NCI-H2107 treated with DMSO at 0.1 percent for 48 hours (cell line): ENCODE results near the gene TARBP1.

ENCODE experiments used
- DNase-seq: peaks from one replicate; lab custom pipeline; 2025; ENCODE audit not compliant: unreplicated experiment; lab: John Stamatoyannopoulos, UW

TARBP1 gene

DNA sequence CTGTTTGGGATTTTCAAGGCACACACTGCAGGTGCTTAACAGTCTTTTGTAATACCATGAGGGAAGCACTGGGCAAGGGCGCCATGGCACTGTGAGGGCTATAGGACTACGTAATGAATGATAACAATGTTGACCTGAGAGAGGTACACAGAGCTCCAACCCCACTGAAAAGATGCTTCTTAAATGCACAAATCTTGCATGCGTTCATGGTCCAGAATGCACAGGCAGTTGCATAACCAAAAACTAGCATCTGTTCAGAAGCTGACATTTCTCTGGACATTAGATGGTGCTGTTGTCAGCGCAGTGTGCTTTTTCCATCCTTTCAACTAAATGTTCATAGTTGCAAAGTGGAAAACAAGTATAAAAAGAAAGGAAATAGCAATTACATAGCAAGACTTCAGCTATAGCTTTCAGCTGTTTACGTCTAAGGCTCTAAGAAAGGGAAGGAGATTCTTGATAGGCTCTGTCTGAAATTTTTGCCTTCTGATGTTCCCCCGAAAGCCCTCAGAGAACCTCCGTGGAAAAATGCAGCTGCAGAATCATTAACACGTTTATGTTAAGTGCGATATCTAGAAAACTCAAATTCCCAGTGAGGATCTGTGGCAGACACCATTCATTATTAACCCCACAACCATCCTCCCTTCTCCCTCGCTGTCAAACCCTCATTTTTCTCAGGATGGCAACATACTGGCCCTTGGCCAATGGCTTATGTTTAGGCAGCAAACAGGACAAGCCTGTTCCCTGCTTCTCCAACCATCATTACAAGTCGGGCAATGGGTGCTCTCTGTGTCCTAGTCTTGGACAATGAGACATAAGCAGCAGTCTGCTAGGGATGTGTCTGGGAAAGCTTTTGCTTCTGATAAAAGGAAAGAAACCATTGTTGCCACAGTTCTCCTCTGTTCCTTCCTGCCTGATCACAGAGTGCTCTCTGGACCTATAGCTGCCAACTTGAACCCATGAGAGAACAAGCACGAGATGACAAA, 8.2 kb upstream of the TARBP1 start:
- peak; percentile 52 for DNase-seq

DNA sequence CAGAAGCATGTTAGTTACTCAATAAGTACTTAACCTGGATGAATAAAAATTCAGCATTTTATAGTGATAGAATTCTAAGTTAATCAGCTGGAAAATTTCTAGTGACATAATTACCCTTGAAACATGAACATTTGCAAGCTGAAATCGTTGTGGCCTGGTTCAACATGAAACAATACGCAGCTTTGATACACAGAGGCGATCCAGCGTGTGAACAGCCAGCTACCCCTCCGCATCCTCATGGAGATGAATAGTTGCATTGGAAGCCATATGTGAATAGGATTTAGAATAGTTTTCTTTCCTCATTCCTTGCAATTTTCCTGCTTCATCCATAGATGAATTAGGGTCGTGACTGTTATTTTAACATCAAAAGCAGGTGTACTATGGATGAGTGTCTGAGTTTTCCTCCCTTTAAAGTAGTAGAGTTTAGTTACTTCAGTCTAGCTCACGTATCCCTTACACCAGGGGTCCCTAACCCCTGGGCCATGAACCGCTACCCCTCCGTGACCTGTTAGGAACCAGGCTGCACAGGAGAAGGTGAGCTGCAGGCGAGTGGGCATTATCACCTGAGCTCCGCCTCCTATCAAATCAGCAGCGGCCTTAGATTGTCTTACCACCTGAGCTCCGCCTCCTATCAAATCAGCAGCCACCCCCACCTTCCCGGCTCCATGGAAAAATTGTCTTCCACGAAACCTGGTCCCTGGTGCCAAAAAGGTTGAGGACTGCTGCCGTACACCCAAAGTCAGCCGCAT, 6.2 kb upstream of the TARBP1 start:
- DNase-seq: no peak

DNA sequence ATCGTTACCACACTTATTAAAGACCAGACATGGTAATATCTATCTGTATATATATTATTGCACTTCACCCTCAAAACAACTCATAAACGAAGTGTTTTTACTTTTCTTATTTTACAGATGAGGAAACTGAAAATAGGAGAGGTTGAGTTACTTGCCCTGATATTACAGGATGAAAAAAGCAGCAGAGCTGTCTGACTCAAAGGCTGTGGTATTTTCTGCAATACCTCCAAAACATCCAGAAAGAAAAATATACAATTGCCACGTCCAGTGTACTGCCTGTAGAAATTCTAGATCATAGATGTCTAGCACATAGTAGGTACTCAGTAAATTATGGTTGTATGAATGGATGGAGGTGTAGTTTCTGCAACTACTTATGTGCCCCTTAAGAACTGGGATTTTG, 5.2 kb upstream of the TARBP1 start:
- DNase-seq: no peak

DNA sequence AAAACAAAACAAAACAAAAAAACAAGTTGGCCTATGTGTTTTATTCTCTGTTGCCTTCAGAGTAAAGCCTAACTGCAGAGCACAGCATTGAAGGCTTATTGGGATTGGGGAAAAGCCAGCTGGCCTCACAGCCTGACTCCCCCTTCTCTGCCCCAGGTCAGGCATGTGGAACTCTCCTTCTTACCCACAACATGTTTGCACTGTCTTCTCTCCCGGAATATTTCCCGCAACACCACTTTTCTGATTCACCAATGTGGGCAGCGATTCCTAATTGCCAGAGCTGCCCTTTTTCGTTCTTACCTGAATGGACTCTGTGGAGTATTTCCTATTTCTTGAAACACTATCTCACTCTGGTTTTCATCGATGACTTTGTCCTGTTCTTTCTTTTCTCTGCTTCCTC, 2.8 kb upstream of the TARBP1 start:
- no peak for DNase-seq

DNA sequence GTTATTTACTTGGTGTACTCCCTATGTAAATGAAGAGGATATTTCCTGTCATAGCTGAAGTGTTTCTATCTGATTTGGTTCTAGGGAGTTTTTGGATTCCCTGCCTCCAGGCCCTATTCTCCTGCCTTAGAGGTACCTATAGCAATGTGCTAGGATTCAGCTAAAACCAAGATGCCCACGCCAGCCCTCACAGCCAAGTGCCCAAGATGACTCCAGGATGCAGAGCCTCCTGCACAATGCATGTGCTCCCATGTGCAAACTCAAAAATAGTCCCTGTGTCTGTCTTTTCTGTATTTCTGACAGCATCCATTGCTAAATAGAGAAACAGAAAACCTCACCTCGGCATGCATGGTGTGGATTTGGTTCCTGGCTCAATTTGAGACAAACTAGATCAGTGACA, 887 bp upstream of the TARBP1 start:
- no peak for DNase-seq

DNA sequence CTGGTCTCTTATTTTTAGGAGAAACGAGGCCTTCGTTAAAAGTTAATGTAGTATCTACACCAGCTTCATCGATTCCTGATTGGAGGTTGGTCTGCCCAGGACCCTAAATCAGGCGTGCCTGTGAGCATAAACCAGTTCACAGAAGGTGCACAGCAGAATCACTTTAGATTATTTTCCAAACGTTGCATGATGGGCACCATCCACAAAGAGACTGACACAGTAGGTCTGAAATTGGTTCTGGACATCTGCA, 256 bp upstream of the TARBP1 start:
- no peak for DNase-seq

DNA sequence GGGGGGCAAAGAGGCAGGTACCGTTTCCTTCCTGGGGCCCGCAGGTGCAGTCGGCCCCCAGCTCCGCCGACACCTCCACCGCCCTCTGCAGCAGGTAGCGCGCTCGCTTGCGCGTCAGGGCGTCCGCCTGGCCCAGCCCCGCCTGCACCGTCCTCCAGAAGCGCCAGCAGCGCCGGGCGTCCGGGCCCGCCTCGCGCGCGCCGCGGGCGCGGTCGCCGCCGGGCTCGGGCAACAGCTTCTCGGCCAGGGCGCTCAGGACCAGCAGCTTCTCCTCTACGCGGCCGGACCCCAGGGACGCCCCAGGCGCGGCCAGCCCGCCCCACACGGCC, 863 bp downstream of the TARBP1 start:
- peak; percentile 9 for DNase-seq

DNA sequence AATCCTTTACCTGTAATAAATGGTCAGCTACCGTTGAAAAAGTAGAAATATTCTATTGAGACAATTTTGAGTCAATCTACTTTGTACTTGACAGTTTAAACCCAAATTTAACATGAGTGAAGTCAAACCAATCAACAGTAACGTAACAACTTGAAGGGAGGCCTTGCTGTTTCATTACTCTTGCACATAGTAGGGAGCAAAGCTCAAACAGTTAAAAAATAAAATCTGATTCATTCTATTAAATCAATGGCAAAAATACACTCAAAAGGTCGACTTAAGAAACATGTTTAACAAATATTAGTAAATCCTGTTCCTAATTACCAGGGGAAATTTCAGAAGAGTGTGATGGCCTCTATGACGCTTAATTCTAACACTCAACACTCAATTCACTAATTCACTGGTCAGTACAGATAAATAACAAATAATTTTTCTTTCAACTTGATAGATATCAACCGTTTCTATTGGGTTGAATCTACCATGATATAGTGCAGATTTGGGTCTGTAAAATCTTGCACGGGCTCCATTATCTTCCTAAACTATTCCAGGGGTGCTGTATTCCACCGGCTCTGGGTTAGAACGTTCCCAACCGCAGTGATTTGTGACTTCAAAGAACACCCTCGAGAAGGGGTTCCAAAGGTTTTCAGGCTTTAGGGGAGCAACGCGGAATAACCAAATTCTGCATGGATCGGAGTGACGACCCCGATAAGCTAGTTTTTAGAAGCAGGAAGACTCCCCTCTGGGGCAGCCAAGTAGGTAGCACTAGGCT, 1.4 kb downstream of the TARBP1 start:
- DNase-seq: no peak

DNA sequence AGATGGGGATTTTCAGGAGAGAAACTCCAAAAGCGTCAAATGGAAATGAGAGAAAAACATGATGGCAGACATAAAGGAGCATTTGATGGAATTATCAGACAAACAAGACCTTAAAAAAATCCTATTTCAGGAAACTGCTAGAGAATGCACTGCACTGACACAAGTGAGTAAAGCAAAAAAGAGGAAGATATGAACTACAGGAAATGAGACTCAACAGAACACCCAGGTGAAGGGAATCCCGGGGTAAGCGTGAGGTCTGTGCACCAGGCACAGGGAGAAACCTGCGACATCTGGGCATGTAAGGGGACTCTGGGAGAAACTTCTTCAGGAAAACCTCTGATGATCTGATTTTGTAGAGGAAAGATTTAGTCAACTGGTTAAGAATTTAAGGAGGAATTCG, 2.8 kb downstream of the TARBP1 start:
- no peak for DNase-seq

DNA sequence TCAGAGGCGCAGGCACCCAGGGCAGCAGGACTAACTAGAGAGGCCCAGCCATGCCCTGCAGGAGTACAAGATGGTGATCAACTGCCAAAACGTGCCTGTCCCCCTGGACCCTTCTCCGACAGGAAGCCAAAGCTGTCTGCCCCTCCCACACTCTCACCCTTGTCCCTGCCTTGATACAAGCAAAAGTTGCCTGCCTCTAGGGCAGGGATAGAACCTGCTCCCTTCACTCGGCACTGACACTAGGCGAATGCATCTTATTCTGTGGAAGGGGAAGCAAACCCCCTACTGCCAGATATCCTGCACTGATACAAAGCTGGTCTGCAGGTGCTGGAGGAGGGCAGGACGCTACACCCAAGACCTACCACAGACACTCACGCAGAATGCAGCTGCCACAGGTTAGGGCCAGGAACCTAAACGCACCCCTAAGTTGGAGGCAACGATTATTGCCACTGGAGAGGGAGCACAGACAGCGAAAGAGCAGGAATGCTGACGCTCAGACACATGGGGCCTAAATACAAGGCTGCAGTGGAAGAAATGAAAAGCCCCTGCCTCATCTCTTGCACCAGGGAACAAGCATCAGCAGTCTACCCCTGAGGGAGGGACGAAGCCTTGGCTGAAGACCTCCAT, 3.7 kb downstream of the TARBP1 start:
- DNase-seq: no peak

DNA sequence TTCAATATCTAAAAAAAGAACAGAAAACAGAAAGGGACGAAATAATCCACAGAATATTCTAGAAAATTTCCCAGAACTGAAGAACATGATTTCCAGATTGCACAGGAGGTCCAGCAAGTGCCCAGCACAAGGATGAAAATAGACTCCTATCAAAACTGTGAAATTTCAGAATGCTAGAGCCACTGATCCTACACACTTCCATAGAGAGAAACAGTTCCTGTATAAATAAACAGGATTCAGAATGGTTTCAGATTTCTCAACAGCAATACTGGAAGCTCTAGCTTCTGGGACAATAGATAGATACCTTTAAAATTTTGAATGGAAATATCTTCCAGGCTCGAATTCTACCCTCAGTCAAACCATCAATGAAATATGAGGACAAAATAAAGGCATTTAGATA, 4.6 kb downstream of the TARBP1 start:
- DNase-seq: peak; percentile 44

DNA sequence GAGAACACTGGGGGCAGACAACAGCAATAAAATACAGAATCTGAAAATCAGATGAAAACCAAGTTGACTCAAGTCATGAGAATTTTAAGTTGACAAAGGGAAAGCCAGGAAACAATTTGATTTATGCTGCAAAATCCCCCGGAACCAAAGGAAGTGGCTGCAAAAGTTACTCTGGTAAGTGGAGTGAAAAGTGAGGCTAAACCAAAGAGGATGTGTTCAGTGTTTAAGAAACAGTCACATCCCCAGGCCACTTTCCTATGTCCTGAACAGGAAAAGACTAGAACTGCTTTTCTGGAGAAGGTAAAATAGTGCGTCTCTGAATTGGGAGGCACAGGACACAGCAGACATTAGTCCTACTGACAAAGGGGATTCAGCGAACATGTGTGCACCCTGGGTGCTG, 5.9 kb downstream of the TARBP1 start:
- DNase-seq: no peak

DNA sequence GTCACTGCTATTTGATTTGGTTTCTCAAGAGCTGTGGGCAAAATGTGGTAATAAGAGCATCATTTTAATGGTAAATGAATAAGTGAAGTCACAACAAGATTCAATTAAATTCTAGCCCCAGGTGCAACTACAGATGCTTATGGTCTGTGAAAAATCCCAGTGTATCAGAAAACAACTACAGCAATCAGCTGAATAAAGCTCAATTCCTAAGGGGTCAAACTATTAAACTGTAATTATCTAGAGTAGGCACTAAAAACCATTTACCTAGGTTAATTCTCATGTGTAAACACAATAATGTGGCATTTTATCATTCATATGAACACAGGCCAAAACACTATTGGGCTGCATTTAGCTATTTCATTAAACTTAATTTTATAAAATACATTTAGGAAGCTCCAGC, 9.6 kb downstream of the TARBP1 start:
- no peak for DNase-seq

DNA sequence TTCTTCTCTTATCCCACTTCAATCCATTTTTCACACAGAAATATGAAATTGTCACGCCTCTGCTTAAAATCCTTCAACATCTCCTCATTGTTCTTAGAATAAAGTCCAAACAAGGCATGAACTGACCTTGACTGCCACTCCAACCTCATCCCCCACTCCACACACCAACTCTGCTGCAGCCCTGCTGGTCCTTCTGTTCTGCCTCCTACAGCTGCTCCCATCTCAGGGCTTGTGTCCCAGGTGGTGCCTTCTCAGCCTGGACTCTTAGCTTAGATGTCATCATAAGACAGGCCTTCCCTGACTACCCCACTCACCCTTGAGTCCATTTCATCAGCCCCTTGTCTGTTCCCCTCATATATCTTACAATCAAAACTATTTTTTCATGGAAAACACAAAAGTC, 10.4 kb downstream of the TARBP1 start:
- no peak for DNase-seq

DNA sequence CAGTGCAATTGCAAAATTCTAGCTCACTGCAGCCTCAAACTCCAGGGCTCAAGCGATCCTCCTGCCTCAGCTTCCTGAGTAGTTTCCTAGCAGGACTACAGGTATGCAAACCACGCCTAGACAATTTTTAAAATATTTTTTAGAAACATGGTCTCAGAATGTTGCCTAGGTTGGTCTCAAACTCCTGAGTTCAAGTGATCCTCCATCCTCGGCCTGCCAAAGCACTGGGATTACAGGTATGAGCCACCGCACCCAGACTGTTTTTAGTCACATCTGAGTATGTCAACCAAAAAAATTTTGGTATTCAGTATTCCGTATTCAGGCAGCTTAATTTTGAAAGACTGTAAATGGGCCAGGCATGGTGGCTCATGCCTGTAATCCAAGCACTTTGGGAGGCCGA, 11.2 kb downstream of the TARBP1 start:
- DNase-seq: no peak

DNA sequence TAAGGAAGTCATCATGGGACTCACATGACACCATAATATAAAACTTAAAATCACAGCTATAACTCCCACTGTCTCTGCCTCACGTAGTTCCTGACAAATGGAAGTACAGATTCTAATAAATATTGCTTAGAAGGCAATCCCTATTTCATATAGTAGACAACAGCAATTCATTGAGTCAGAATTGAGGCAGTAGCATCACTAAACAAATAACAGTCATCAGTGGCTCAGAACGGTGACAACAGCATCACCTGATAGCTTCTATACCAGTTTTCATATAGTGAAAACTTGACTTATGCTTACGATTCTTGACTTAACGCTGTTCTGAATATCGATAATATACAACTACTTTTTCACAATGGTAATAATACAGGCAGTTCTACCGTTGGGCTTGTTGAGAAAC, 12.0 kb downstream of the TARBP1 start:
- DNase-seq: no peak

DNA sequence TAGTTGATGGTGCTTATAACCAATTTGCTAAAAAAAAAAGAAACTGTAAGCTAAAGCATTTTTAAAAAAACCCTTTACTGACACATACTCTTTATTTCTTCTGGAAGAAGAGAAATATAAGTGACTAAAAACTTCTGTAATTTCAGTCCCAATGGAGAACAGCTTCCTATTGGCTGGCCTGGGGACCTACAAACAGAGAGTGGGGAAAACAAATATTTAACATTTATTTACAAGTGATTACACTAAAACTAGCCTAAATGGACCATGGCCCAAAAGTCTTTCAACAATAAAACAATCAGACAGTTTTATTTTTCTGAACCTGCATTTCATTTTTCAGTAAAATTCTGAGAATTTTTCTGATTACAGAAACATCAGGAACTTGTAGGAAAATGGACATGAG, 15.2 kb downstream of the TARBP1 start:
- DNase-seq: no peak

DNA sequence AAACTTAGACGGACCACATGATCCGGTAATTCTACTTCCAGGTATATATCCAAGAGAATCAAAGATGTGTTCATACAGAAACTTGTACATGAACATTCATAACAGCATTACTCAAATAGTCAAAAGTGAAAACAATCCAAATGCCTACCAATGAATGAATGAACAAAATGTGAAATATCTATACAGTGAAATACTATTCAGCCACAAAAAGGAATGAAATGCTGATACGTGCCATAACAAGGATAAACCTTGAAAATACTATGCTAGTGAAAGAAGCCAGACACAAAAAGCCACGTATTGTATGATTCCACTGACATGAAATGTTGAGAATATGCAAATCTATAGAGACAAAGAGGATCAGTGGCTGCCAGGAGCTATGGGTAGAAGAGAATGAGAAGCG, 18.3 kb downstream of the TARBP1 start:
- no peak for DNase-seq

DNA sequence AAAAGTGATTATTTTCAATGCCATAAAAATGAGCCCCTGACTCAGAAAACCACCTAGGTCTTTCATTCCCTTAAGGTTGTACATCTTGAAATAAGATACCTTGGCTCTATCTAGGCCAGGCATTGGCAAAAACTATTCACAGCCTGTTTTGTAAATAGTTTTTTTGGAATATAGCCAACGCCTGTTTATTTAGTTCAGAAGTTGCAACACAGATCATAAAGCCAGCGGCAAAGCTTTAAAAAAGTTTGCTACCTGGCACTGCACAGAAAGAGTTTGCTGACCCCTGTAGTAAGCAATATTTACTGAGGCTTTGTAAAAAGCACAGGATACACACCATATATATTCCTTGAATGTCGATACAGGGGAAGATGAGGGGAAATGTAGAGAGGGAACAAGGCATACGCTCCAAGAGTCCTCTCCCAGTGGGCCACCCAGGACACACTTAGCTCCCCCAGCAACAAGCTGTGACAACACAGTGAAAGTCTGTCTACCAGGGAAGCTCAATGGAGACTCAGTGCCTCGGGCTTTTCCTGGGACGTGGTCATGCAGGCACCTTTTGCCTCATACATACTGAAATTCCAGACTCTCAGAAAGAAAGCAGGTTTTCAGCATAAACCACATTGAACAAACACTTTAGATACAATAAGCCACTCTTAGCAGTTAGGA, 20.5 kb downstream of the TARBP1 start:
- peak; percentile 17 for DNase-seq

DNA sequence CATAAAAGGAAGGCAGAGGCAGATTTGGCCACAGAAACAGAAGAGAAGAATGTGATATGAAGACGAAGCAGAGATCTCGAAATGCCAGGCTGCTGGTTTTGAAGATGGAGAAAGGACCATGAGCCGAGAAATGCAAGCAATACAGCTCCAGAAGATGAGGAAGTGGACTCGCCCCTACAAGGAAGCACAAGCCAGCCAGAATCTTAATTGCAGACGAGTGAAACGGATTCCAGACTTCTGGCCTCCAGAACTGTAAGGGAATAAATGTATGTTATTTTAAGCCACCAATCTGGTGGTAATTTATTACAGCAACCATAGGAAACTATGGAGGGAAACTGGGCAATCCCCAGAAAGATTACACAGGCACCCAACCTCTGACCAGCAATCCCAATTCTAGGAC, 24.1 kb downstream of the TARBP1 start:
- DNase-seq: no peak

DNA sequence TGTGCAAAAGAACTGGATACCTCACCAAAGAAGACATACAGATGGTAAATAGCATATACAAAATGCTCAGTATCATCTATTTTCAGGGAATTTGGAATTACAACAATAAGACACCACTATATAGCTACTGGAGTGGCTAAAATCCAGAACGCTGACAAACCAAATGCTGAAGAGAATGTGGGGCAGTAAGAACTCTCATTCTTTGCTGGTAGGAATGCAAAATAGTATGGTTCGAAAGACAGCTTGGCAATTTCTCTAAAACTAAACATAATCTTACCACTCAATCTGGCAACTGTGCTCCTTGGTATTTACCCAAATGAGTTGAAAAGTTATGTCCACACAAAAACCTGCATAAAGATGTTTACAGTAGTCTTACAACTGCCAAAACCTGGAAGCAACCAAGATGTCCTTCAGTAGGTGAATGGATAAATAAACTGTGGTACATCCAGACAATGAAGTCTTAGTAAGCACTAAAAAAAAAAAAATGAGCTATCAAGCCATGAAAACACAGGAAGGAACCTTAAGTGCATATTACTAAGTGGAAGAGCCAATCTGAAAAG, 26.5 kb downstream of the TARBP1 start:
- DNase-seq: no peak
